B cell (primary cell): ENCODE data around the gene TIAM2. TPM values are rescaled to one million over a fixed set of nuclear protein-coding genes. Genes with fewer than 3 reads are reported as not detected.

ENCODE experiments used
- ATAC-seq: fragments of 200-7000 bp; cut with Tn5 transposase; one replicate; pipeline ENCODE4 v1.10.0; 2021; ENCODE audit warnings: low read depth, mild to moderate bottlenecking, moderate number of reproducible peaks, moderate library complexity
- CTCF ChIA-PET: fragments of 350-600 bp; sonication (Branson Sonifier 250); formaldehyde crosslinking; loops from one replicate; lab custom pipeline; 2021; ENCODE audit warnings: antibody characterized with exemption, inconsistent platforms; lab: Charles Lee
- POLR2A ChIA-PET: fragments of 350-600 bp; sonication (Branson Sonifier 250); formaldehyde crosslinking; loops from one replicate; lab custom pipeline; 2021; ENCODE audit warnings: antibody characterized with exemption; lab: Charles Lee
- DNase-seq: peaks from one replicate; pipeline ENCODE4 v3.0.0; 2013
- H2AFZ ChIP-seq: 2 replicates; pipeline ENCODE4 v1.6.1; 2012; ENCODE audit warnings: mild to moderate bottlenecking, low read depth, low read length; ENCODE audit not compliant: insufficient read depth, poor library complexity, severe bottlenecking
- H3K27ac ChIP-seq, 2 donors: 1 replicate in 1 of 2; 2 replicates in 1 of 2; pipeline ENCODE4 v1.5.1; 2012 to 2013; ENCODE audit warnings: low read length in 2 of 2, mild to moderate bottlenecking in 2 of 2, moderate library complexity in 1 of 2
- H3K27me3 ChIP-seq, 4 experiments: fragments of 200-600 bp in 1 of 4; sonication (generic) in 1 of 4; replicated peaks in 1 of 4; 1 replicate in 2 of 4; 2 replicates in 2 of 4; pipeline versions ENCODE4 v1.6.1 to v1.7.0; 2013 to 2016; ENCODE audit warnings: low read length in 3 of 4, mild to moderate bottlenecking in 2 of 4, mixed read lengths in 1 of 4, moderate library complexity in 1 of 4; ENCODE audit not compliant: insufficient read depth in 4 of 4, control insufficient read depth in 3 of 4; ENCODE audit errors: control extremely low read depth in 1 of 4
- H3K36me3 ChIP-seq, 2 experiments: replicated peaks in 1 of 2; 1 replicate in 1 of 2; 2 replicates in 1 of 2; pipeline versions ENCODE4 v1.6.1 to v1.7.1; 2013; ENCODE audit warnings: low read length in 1 of 2; ENCODE audit not compliant: insufficient read depth in 2 of 2, control insufficient read depth in 1 of 2; ENCODE audit errors: control extremely low read depth in 1 of 2, extremely low read depth in 1 of 2
- H3K4me1 ChIP-seq, 2 donors: fragments of 200-600 bp in 1 of 2; sonication (generic) in 1 of 2; 1 replicate in 1 of 2; 2 replicates in 1 of 2; pipeline versions ENCODE4 v1.5.1 to v1.6.1; 2013 to 2017; ENCODE audit warnings: low read length in 2 of 2; ENCODE audit not compliant: control insufficient read depth in 2 of 2, insufficient read depth in 2 of 2
- H3K4me2 ChIP-seq: replicated peaks from 2 replicates; pipeline ENCODE3; 2012; ENCODE audit warnings: mild to moderate bottlenecking, low read depth, low read length; ENCODE audit not compliant: poor library complexity, severe bottlenecking
- H3K4me3 ChIP-seq, 5 experiments: fragments of 200-600 bp in 1 of 5; sonication (generic) in 1 of 5; 1 replicate in 3 of 5; 2 replicates in 2 of 5; pipeline versions ENCODE4 v1.5.1 to v1.7.0; 2011 to 2016; ENCODE audit warnings: low read length in 4 of 5, mild to moderate bottlenecking in 4 of 5, low read depth in 2 of 5, control low read depth in 1 of 5, moderate library complexity in 1 of 5; ENCODE audit not compliant: insufficient read depth in 1 of 5; ENCODE audit errors: control extremely low read depth in 1 of 5, extremely low read depth in 1 of 5
- H3K79me2 ChIP-seq: fragments of 200-600 bp; sonication (generic); one replicate; pipeline ENCODE4 v1.6.0; 2016; ENCODE audit warnings: low read length; ENCODE audit not compliant: control insufficient read depth, insufficient read depth
- H3K9ac ChIP-seq: fragments of 200-600 bp; sonication (generic); 2 replicates; pipeline ENCODE4 v1.6.1; 2017; ENCODE audit warnings: mild to moderate bottlenecking, low read length, moderate library complexity
- H3K9me3 ChIP-seq, 3 donors: one replicate each; pipeline versions ENCODE4 v1.6.1 to v1.7.1; 2013; ENCODE audit warnings: low read length in 2 of 3; ENCODE audit not compliant: control insufficient read depth in 2 of 3, insufficient read depth in 1 of 3; ENCODE audit errors: control extremely low read depth in 1 of 3
- H4K20me1 ChIP-seq: 2 replicates; pipeline ENCODE4 v1.6.0; 2012; ENCODE audit warnings: mild to moderate bottlenecking, low read length; ENCODE audit not compliant: insufficient read depth, control insufficient read depth, poor library complexity, severe bottlenecking
- H3K27ac Mint-ChIP-seq: one replicate; pipeline ENCODE4 v1.8.0; 2021; ENCODE audit warnings: mixed read lengths
- H3K27me3 Mint-ChIP-seq: one replicate; pipeline ENCODE4 v1.8.0; 2021; ENCODE audit warnings: mixed read lengths
- H3K4me1 Mint-ChIP-seq: one replicate; pipeline ENCODE4 v1.8.0; 2021; ENCODE audit warnings: mixed read lengths
- H3K4me3 Mint-ChIP-seq: one replicate; pipeline ENCODE4 v1.8.0; 2021; ENCODE audit warnings: mixed read lengths
- H3K9me3 Mint-ChIP-seq: one replicate; pipeline ENCODE4 v1.8.0; 2022; ENCODE audit warnings: mixed read lengths; ENCODE audit not compliant: insufficient read depth
- EZH2 ChIP-seq: IDR thresholded peaks from 2 replicates; pipeline ENCODE4 v1.6.1; 2012; ENCODE audit warnings: borderline replicate concordance, low read depth, mild to moderate bottlenecking, moderate library complexity, low read length; ENCODE audit not compliant: insufficient read depth, poor library complexity, severe bottlenecking
- whole genome bisulfite sequencing: methylation state at CpG from one replicate; pipeline ENCODE4 v1.1.5; 2013; ENCODE audit warnings: missing lambda C conversion rate; ENCODE audit not compliant: insufficient coverage; 5-methylcytosine and 5-hydroxymethylcytosine counted together
- intact Hi-C: fragments of 100-400 bp; cut with micrococcal nuclease; formaldehyde crosslinking; loops from one replicate; pipeline ENCODE4 v1.10.0; 2022
- polyA plus RNA-seq: library from polyadenylated mRNA; depleted of rRNA; stranded (reverse); fragments of >200 nt; gene quantifications from 2 replicates; pipeline ENCODE4 v1.2.3, GENCODE V29; 2012
- total RNA-seq, 2 donors: library from RNA; stranded (reverse); fragments of 120-200 nt in 1 of 2; gene quantifications; 1 replicate in 1 of 2; 2 replicates in 1 of 2; pipeline versions ENCODE4 v1.2.3 to v1.2.4, GENCODE V29; 2013 to 2022
- TF ChIP-seq, protein P1 (sequence below): fragments of 200-600 bp; IDR thresholded peaks from one replicate; pipeline ENCODE4 v1.8.0; 2022; ENCODE audit warnings: antibody characterized with exemption, mild to moderate bottlenecking

The TIAM2 gene
- total and polyA plus RNA-seq, 2 donors (not counting 1 experiment from before 2014, with no cell fraction given): 13.1 to 18.8 TPM

DNA sequence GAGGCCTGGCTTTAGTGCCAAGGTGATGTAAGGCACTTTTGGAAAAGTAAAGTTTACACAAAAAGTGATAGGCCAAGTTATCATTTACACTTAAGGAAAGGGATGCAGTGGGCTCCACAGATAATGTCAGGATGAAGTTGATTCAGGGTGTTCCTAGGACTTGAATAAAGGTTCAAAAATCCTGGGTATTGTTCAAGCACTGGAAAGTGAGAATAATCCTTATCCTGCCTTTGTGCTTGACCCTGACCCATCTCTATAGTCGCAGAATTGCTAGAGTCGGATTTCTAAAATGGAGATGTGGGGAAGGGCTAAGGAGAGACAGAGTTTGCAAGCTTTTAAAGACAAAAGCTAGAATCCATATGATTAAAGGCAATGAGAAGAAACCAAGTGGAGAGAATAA lies 115.6 kb downstream of the TIAM2 start:
- H3K9ac ChIP-seq: no peak overlapping the region
- Mint-ChIP-seq H3K27ac (no peak overlapping the region), H3K4me3 (no peak overlapping the region), H3K4me1 (no peaks in the 10 kb centered on the region), H3K27me3 (peaks cover 9% of the 10 kb centered on the region), H3K9me3 (no peaks in the 10 kb centered on the region)
- WGBS: no CpG with 5 or more reads among the region's 2 CpGs
- H3K27me3 ChIP-seq: no peaks in the 10 kb centered on the region
- no peak for TF ChIP-seq EZH2
- TF ChIP-seq, protein P1, sequence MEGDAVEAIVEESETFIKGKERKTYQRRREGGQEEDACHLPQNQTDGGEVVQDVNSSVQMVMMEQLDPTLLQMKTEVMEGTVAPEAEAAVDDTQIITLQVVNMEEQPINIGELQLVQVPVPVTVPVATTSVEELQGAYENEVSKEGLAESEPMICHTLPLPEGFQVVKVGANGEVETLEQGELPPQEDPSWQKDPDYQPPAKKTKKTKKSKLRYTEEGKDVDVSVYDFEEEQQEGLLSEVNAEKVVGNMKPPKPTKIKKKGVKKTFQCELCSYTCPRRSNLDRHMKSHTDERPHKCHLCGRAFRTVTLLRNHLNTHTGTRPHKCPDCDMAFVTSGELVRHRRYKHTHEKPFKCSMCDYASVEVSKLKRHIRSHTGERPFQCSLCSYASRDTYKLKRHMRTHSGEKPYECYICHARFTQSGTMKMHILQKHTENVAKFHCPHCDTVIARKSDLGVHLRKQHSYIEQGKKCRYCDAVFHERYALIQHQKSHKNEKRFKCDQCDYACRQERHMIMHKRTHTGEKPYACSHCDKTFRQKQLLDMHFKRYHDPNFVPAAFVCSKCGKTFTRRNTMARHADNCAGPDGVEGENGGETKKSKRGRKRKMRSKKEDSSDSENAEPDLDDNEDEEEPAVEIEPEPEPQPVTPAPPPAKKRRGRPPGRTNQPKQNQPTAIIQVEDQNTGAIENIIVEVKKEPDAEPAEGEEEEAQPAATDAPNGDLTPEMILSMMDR: no peak
- intact Hi-C loops: no loop called here
- no peaks in the 10 kb centered on the region for H3K36me3 ChIP-seq
- no peak for ATAC-seq
- no peaks in the 10 kb centered on the region for H3K79me2 ChIP-seq
- H2AFZ ChIP-seq: no peak overlapping the region
- H4K20me1 ChIP-seq: no peaks in the 10 kb centered on the region
- POLR2A ChIA-PET: no interaction called here
- H3K4me1 ChIP-seq: no peaks in the 10 kb centered on the region
- H3K9me3 ChIP-seq: no peaks in the 10 kb centered on the region
- no peak overlapping the region for H3K4me2 ChIP-seq
- no peak overlapping the region for H3K27ac ChIP-seq
- no peak overlapping the region for H3K4me3 ChIP-seq
- no peak for DNase-seq
- CTCF ChIA-PET: no interaction called here

DNA sequence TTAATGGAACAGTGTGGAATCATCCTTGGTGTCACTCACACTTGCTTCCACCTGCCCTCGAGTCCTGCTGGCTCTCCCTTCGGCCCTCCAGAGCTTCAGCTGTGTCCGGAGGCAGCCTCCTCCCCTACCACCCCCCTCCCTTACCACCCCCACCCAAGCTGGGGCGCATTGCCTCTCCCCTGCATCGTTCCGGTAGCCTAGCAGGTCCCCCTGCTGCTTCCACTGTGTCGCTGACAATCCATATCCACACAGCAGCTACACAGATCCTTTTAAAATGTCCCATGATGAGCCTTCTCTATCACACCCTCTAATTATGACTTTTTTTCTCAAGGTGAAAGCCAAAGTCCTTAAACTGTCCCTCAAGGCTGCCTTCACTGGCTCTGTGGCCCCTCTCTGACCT lies 117.6 kb downstream of the TIAM2 start:
- CTCF ChIA-PET: no interaction called here
- no peaks in the 10 kb centered on the region for H4K20me1 ChIP-seq
- TF ChIP-seq, protein P1: no peak
- no peak for TF ChIP-seq EZH2
- Mint-ChIP-seq H3K27ac (no peak overlapping the region), H3K27me3 (peaks cover 7% of the 10 kb centered on the region), H3K4me3 (no peak overlapping the region), H3K9me3 (no peaks in the 10 kb centered on the region), H3K4me1 (no peaks in the 10 kb centered on the region)
- ATAC-seq: no peak
- no peak overlapping the region for H2AFZ ChIP-seq
- no peak overlapping the region for H3K4me3 ChIP-seq
- H3K27ac ChIP-seq: no peak overlapping the region
- H3K4me1 ChIP-seq: no peaks in the 10 kb centered on the region
- intact Hi-C loops: no loop called here
- H3K9ac ChIP-seq: no peak overlapping the region
- H3K27me3 ChIP-seq: no peaks in the 10 kb centered on the region
- H3K79me2 ChIP-seq: no peaks in the 10 kb centered on the region
- POLR2A ChIA-PET: no interaction called here
- no peak for DNase-seq
- no peak overlapping the region for H3K4me2 ChIP-seq
- no peaks in the 10 kb centered on the region for H3K9me3 ChIP-seq
- H3K36me3 ChIP-seq: no peaks in the 10 kb centered on the region
- 94% methylated on average over 7 of the region's 7 CpGs for WGBS
